Fibroblast of lung (primary cell): ENCODE data around the gene SRGAP1. TPM values are rescaled to one million over a fixed set of nuclear protein-coding genes. Genes with fewer than 3 reads are reported as not detected.

Experiments used
- DNase-seq, 2 donors: peaks; one replicate each; pipeline versions ENCODE4 v3.0.0 to v3.0.0-alpha.2; 2010; ENCODE audit warnings: low read depth in 2 of 2
- H2AFZ ChIP-seq: 2 replicates; pipeline ENCODE4 v1.5.1; 2012; ENCODE audit warnings: low read length, control low read depth, inconsistent platforms
- H3K27ac ChIP-seq: 2 replicates; pipeline ENCODE4 v1.5.1; 2011; ENCODE audit warnings: low read length, control low read depth; ENCODE audit not compliant: insufficient read depth
- H3K27me3 ChIP-seq: 2 replicates; pipeline ENCODE4 v1.5.1; 2011; ENCODE audit warnings: mild to moderate bottlenecking, low read length; ENCODE audit not compliant: control insufficient read depth, insufficient read depth
- H3K36me3 ChIP-seq: 2 replicates; pipeline ENCODE4 v1.5.1; 2011; ENCODE audit warnings: low read length; ENCODE audit not compliant: control insufficient read depth, insufficient read depth
- H3K4me1 ChIP-seq: 2 replicates; pipeline ENCODE4 v1.5.1; 2011; ENCODE audit warnings: low read length; ENCODE audit not compliant: control insufficient read depth, insufficient read depth; ENCODE audit errors: extremely low read depth
- H3K4me2 ChIP-seq: 2 replicates; pipeline ENCODE4 v1.5.1; 2011; ENCODE audit warnings: low read length, control low read depth; ENCODE audit not compliant: insufficient read depth; ENCODE audit errors: extremely low read depth
- H3K4me3 ChIP-seq, 4 experiments: fragments of 200-600 bp in 1 of 4; sonication (generic) in 1 of 4; replicated peaks in 1 of 4; 2 replicates each; pipeline ENCODE4 v1.5.1; 2011 to 2016; ENCODE audit warnings: low read length in 4 of 4, low read depth in 3 of 4, mild to moderate bottlenecking in 3 of 4, control low read depth in 2 of 4, inconsistent platforms in 1 of 4, mixed read lengths in 1 of 4; ENCODE audit not compliant: insufficient read depth in 1 of 4; ENCODE audit errors: control extremely low read depth in 1 of 4
- H3K79me2 ChIP-seq: 2 replicates; pipeline ENCODE4 v1.5.1; 2012; ENCODE audit warnings: mild to moderate bottlenecking, low read length, inconsistent platforms; ENCODE audit not compliant: control insufficient read depth, insufficient read depth
- H3K9ac ChIP-seq: 2 replicates; pipeline ENCODE4 v1.5.1; 2011; ENCODE audit warnings: mild to moderate bottlenecking, low read length, control low read depth; ENCODE audit not compliant: insufficient read depth
- H3K9me3 ChIP-seq: 2 replicates; pipeline ENCODE4 v1.5.1; 2012; ENCODE audit warnings: low read depth, low read length; ENCODE audit not compliant: control insufficient read depth, insufficient read depth
- H4K20me1 ChIP-seq: 2 replicates; pipeline ENCODE4 v1.5.1; 2011; ENCODE audit warnings: low read length; ENCODE audit not compliant: control insufficient read depth, insufficient read depth; ENCODE audit errors: extremely low read depth
- CTCF ChIP-seq, 2 donors: IDR thresholded peaks in 1 of 2; conservative IDR thresholded peaks in 1 of 2; 1 replicate in 1 of 2; 2 replicates in 1 of 2; pipeline ENCODE4 v1.5.1; 2011 to 2012; ENCODE audit warnings: low read length in 2 of 2, control low read depth in 1 of 2, inconsistent platforms in 1 of 2, low read depth in 1 of 2, mild to moderate bottlenecking in 1 of 2
- EZH2 ChIP-seq: IDR thresholded peaks from 2 replicates; pipeline ENCODE4 v1.5.1; 2012; ENCODE audit warnings: low read length, control low read depth, mild to moderate bottlenecking; ENCODE audit errors: missing control alignments
- polyA plus RNA-seq, 2 donors: library from polyadenylated mRNA; depleted of rRNA in 1 of 2; stranded (reverse) in 1 of 2; unstranded in 1 of 2; fragments of >200 nt; gene quantifications; 2 replicates each; pipeline ENCODE4 v1.2.1, GENCODE V29; 2011 to 2012; ENCODE audit warnings: missing spikeins in 1 of 2
- total RNA-seq: library from RNA; depleted of rRNA; stranded (reverse); fragments of >200 nt; gene quantifications from 2 replicates; pipeline ENCODE4 v1.2.1, GENCODE V29; 2014

Gene SRGAP1
- total and polyA plus RNA-seq, 2 donors (not counting 1 experiment from before 2014, with no cell fraction given) = 18.9 to 30.2 TPM

- H4K20me1 ChIP-seq = peaks cover 2% of the 10 kb centered on the region
- H3K27ac ChIP-seq = no peak overlapping the region
- no peaks in the 10 kb centered on the region for H3K9me3 ChIP-seq
- H3K4me2 ChIP-seq = no peak overlapping the region
- no peak overlapping the region for H2AFZ ChIP-seq
- no peaks in the 10 kb centered on the region for H3K27me3 ChIP-seq
- H3K4me3 ChIP-seq = no peak overlapping the region
- H3K79me2 ChIP-seq = peaks cover 79% of the 10 kb centered on the region
- no peak overlapping the region for H3K9ac ChIP-seq
- no peak for TF ChIP-seq EZH2
- TF ChIP-seq CTCF (conservative IDR thresholded peaks at IDR 0.05 in 1 of 2, IDR thresholded peaks at IDR 0.05 in 1 of 2; ENCODE audit: low read depth in 1 of 2, low read length in 2 of 2) = no peak
- no peak for DNase-seq
- H3K4me1 ChIP-seq = no peaks in the 10 kb centered on the region
- no peaks in the 10 kb centered on the region for H3K36me3 ChIP-seq
These were observed 113.0 kb downstream of the SRGAP1 start for GRCh38 chr12:63957496-63957895.

GRCh38 chr12:63958876-63959580 lies 114.5 kb downstream of the SRGAP1 start:
- Histone ChIP-seq H3K4me3 (no peak overlapping the region), H3K9ac (no peak overlapping the region), H3K9me3 (no peaks in the 10 kb centered on the region), H3K4me2 (no peak overlapping the region), H2AFZ (no peak overlapping the region), H3K27me3 (no peaks in the 10 kb centered on the region), H3K4me1 (no peaks in the 10 kb centered on the region), H4K20me1 (peaks cover 2% of the 10 kb centered on the region), H3K36me3 (no peaks in the 10 kb centered on the region), H3K79me2 (peaks cover 75% of the 10 kb centered on the region), H3K27ac (no peak overlapping the region)
- DNase-seq = no peak
- TF ChIP-seq EZH2 (no peak), CTCF (conservative IDR thresholded peaks at IDR 0.05 in 1 of 2, IDR thresholded peaks at IDR 0.05 in 1 of 2; ENCODE audit: low read depth in 1 of 2, low read length in 2 of 2) (no peak)

DNA sequence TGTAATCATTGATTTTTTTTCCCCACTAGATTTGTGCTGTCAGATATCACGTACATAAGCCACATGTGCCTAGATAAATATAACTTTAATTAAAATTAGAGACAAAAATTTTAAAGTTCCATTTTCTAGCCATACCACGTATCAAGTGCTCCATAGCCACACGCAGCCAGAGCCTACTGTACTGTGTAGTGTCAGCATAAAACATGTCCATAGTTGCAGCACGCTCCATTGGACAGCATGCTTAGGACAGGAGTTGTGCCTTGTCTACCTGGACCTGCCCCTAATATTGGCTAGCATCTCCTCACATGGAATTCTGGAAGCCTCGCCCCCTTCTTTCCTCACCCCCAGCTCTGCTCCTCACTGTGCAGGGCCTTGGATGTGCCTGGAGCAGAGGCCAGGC lies 116.5 kb downstream of the SRGAP1 start:
- H3K4me1 ChIP-seq = no peaks in the 10 kb centered on the region
- no peak overlapping the region for H3K4me3 ChIP-seq
- H3K9me3 ChIP-seq = no peaks in the 10 kb centered on the region
- no peak for DNase-seq
- no peak overlapping the region for H3K27ac ChIP-seq
- H3K79me2 ChIP-seq = peaks cover 76% of the 10 kb centered on the region
- H3K9ac ChIP-seq = no peak overlapping the region
- no peak overlapping the region for H2AFZ ChIP-seq
- H3K4me2 ChIP-seq = no peak overlapping the region
- no peak for TF ChIP-seq CTCF (conservative IDR thresholded peaks at IDR 0.05 in 1 of 2, IDR thresholded peaks at IDR 0.05 in 1 of 2; ENCODE audit: low read depth in 1 of 2, low read length in 2 of 2)
- TF ChIP-seq EZH2 = no peak
- no peaks in the 10 kb centered on the region for H3K27me3 ChIP-seq
- H4K20me1 ChIP-seq = peaks cover 2% of the 10 kb centered on the region
- H3K36me3 ChIP-seq = no peaks in the 10 kb centered on the region
